Measurements from ENCODE around the gene PANK3.
"Not testable (repeated sequence)": the region's sequence is repeated elsewhere in the genome, so short reads cannot be mapped to it uniquely, and the experiment has no call there.

The PANK3 gene

GRCh38 chr5:168549554-168549953 lies 29.6 kb downstream of the PANK3 start:
- no peak for DNase-seq

- no peak for DNase-seq
Measured at GRCh38 chr5:168537176-168537575, 42.0 kb downstream of the PANK3 start.

- DNase-seq: not testable (repeated sequence)
Measured at GRCh38 chr5:168534351-168534750, 44.8 kb downstream of the PANK3 start.

DNA sequence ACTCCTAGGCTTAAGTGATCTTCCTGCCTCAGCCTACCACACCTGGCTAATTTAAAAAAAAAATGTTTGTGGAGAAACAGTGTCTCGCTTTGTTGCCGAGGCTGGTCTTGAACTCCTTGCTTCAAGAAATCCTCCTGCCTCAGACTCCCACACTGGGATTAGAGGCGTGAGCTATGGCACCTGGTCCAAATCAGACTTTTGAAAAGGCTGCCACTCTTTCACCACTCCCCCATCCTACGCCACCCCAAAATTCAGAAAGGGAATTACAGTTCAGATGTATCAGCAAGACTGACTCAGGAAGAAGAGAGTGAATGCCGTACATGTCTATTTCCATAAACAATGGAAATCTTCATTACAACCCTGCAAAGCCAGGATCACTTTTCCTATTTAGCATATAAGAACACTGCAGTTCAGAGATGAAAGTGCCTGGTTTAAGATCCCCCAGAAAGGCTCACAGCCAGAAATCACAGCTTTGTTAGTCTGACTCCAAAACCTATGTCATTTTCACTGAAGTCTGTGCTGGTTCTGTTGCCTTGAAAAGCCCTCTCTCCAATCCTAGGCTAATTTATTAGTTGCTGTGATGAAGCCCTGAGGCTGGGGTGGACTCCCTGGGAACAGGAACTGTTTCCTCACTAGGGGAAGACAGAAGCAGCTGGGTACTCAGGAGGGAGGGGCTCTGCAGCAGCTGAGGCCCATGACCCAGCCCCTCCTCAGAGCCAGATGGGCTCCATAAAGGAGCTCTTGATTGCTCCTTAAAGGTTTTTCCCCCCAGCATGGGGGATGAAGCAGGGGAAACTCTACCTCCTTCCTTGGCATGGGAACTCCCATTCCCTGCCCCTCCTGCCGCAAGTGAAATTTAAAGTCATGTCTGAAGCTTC lies 46.9 kb downstream of the PANK3 start:
- no peak for DNase-seq

DNA sequence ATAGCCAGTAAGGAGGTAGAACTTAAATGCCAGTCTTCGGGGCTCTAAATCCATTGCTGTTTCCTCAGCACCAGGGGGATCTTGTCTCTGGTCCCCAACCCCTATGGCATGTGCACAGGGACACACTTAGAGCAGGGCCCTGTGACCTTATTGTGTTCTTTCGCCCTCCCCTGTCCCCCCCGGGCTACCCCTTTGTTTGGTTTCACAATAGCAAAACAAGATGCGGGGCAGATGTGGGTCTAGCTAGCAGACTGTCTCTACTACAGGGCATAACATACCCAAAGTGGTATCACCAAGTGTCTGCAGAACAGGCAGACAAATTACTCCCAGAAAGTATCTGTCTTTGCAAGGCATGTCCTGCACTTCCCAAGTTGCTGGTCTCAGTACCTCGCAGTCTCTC lies 48.0 kb downstream of the PANK3 start:
- DNase-seq: no peak

GRCh38 chr5:168530621-168531150 lies 48.5 kb downstream of the PANK3 start:
- DNase-seq: no peak

DNA sequence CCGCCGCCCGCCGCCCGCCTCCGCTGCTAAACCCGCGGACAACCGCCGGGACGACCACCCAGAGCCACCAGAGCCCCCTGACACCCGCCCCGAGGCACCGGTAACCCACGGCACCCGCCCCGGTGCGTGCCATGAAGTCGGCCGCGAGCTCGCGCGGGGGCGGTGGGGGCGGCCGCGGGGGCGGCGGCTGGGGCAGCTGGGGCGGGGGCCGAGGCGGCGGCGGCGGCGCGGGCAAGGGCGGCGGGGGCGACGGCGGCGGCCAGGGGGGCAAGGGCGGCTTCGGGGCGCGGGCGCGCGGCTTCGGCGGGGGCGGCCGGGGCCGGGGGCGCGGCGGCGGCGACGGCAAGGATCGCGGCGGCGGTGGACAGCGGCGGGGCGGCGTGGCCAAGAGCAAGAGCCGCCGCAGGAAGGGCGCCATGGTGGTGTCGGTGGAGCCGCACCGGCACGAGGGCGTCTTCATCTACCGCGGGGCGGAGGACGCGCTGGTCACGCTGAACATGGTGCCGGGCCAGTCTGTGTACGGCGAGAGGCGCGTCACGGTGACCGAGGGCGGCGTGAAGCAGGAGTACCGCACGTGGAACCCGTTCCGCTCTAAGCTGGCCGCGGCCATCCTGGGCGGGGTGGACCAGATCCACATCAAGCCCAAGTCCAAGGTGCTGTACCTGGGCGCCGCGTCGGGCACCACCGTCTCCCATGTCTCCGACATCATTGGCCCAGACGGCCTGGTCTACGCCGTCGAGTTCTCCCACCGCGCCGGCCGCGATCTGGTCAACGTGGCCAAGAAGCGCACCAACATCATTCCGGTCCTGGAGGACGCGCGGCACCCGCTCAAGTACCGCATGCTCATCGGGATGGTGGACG lies 49.6 kb downstream of the PANK3 start:
- peak; percentile 18 for DNase-seq

GRCh38 chr5:168528521-168529373 lies 50.4 kb downstream of the PANK3 start, which contains the start of gene FBLL1:
Gene FBLL1, plus strand, starts transcription at chr5:168529305. Its CDS starts 200 bp downstream, at chr5:168529505.
- DNase-seq: peak; percentile 78

- no peak for DNase-seq
Measured at GRCh38 chr5:168527756-168528295, 51.3 kb downstream of the PANK3 start.

DNA sequence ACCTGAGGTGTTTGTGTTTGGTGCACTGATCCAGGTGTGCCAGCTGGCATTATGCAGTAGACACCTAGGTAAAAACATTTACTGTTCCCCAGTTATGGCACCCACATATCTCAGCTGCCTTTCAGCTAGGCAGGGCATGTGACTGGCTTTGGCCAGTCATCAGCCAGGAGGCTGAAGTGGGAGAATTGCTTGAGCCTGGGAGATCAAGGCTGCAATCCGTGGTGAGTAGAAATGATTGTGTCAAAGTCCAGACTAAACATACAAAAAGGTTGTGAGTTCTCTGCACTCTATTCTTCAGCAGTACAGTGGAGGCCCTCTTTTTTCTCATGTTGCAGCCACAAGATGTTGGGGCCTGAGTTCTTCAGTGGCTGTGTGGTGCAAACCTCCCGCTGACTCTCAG lies 53.3 kb downstream of the PANK3 start:
- no peak for DNase-seq

DNA sequence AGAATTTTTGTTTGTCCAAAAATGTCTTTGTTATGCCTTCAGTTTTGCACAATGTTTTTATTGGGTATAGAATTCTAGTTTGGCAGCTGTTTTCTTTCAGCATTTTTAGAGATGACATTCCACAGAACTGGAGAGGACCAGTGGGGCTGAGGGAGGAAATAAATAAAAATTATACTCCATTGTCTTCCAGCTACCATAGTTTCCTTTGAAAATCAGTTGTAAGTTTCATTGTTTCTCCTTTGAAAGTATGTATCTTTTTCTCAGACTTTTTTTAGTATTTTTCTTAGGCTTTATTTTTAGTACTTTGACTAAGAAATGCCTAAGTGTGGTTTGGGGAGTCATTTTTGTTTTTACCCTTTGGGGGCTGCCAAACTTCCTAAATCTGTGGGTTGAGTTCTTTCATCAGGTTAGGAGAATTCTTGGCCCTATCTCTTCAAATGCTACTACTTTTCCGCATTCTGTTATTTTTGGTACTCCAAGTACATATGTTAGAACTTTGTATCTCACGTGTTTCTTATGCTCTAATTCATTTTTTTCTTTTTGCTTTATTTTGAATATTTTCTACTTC lies 65.2 kb downstream of the PANK3 start:
- no peak for DNase-seq

GRCh38 chr5:168502563-168503237 lies 76.5 kb downstream of the PANK3 start:
- DNase-seq: no peak

All from hematopoietic multipotent progenitor cell treated with erythropoietin and hydrocortisone succinate and interleukin-3 and kit ligand, for 6 days (in vitro differentiated cells).